ENCODE data around the gene CCDC69. TPM values are rescaled to one million over a fixed set of nuclear protein-coding genes. Genes with fewer than 3 reads are reported as not detected.

CCDC69 gene
- total RNA-seq, 3 donors from 2014 or later: 47.4 to 201 (median 97.0) TPM

DNA sequence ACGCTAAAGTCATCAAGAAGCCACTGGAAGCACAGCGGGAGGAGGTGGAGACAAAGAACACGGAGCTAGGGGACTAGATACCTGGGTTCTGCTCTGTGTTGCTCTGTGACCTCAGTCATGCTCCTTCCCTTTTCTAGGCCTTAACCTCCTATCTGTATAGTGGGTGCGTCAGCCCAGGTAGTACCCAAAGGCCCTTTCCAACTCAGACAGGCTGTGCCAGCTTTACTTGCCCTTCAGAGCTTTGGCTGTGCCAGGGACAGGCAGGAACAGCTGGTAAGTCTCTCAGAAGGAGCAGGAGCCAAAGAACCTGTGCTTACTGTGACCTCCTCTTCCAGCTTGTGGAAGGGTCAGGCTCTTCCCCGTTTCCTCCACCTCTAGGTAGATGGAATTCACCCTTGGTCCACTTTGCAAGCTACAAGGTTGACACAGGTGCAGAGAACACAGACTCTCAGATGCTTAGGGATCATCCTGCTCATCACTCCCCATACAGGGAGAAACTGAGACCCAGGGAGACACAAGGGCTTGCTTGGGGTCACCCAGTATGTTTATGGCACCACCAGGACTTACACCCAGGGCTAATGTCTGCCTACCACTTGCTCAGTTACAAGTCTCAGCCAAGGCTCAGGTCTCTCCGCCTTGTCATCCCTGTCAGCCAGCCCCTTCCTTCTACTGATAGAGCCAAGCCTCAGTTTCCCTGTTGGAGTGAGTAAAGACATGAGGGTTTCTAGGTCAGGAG lies 1.7 kb downstream of the CCDC69 start:
- Histone ChIP-seq H3K27me3 (no peaks in the 10 kb centered on the region), H3K9me3 (no peaks in the 10 kb centered on the region), H3K36me3 (no peaks in the 10 kb centered on the region), H3K4me1 (peaks cover 0 to 5% of the 10 kb centered on the region in 2 donors), H3K4me3 (peak overlapping the region; percentile 64 to 91 (median 83)), H3K27ac (peak overlapping the region; percentile 37 to 74)
- TF ChIP-seq POLR2A (IDR thresholded peaks at IDR 0.05) (no peak), POLR2AphosphoS5 (IDR thresholded peaks at IDR 0.05) (no peak)
- TF ChIP-seq, protein P1, sequence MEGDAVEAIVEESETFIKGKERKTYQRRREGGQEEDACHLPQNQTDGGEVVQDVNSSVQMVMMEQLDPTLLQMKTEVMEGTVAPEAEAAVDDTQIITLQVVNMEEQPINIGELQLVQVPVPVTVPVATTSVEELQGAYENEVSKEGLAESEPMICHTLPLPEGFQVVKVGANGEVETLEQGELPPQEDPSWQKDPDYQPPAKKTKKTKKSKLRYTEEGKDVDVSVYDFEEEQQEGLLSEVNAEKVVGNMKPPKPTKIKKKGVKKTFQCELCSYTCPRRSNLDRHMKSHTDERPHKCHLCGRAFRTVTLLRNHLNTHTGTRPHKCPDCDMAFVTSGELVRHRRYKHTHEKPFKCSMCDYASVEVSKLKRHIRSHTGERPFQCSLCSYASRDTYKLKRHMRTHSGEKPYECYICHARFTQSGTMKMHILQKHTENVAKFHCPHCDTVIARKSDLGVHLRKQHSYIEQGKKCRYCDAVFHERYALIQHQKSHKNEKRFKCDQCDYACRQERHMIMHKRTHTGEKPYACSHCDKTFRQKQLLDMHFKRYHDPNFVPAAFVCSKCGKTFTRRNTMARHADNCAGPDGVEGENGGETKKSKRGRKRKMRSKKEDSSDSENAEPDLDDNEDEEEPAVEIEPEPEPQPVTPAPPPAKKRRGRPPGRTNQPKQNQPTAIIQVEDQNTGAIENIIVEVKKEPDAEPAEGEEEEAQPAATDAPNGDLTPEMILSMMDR (IDR thresholded peaks at IDR 0.05): no peak
- intact Hi-C loops (cut with DNase I; ENCODE audit: low total_unique reads): no loop called here
- DNase-seq (ENCODE audit: low spot score in 2 of 2): no peak

DNA sequence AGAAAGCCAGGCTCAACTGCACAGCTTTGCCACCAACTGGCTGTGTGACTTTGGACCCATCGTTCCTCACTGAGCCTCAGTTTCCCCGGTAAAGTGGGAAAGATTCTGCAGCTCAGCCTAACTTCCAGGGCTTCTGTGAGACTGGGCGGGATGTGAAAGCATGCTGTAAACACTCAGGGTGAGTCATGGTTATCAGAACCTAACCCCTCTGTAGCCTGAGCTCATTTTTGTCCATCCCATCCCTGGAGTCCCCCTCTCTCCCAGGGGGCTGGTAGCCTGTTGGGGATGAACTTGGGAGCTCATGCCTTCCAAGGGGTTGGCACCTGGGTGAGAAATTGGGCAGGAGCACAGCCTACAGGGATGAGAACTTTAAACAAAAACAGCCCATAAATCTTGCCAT lies 2.3 kb downstream of the CCDC69 start:
- Histone ChIP-seq H3K9me3 (no peaks in the 10 kb centered on the region), H3K27me3 (no peaks in the 10 kb centered on the region), H3K27ac (peak overlapping the region; percentile 37 to 74), H3K4me1 (peaks cover 0 to 5% of the 10 kb centered on the region in 2 donors), H3K4me3 (peak overlapping the region in 1 of 3 donors; percentile 83), H3K36me3 (no peaks in the 10 kb centered on the region)
- intact Hi-C loops (cut with DNase I; ENCODE audit: low total_unique reads): no loop called here
- DNase-seq (ENCODE audit: low spot score in 2 of 2): no peak
- TF ChIP-seq POLR2AphosphoS5 (IDR thresholded peaks at IDR 0.05) (no peak), POLR2A (IDR thresholded peaks at IDR 0.05) (no peak)
- TF ChIP-seq, protein P1 (IDR thresholded peaks at IDR 0.05): no peak

DNA sequence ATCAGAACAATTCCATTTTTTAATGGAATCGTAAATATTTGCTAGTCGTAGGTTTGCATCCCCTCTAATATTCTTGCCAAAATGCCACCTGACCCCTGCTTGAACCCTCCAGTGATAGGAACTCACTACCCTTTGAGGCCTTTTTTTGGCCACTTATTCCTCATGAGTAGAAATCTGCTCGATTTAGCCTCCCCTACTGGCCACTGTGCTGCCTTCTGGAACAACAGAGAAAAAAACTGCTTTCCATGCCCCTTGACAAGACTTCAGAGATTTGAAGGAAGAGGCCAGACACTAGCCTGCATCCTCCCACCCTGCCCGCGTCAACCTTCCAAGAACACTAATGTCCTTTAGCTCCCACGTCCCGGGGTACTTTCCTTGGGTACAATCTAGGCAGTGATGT lies 4.1 kb downstream of the CCDC69 start:
- Histone ChIP-seq H3K36me3 (no peaks in the 10 kb centered on the region), H3K4me3 (no peak overlapping the region), H3K27me3 (no peaks in the 10 kb centered on the region), H3K9me3 (no peaks in the 10 kb centered on the region), H3K27ac (no peak overlapping the region), H3K4me1 (peaks cover 0 to 5% of the 10 kb centered on the region in 2 donors)
- no peak for DNase-seq (ENCODE audit: low spot score in 2 of 2)
- TF ChIP-seq, protein P1 (IDR thresholded peaks at IDR 0.05): no peak
- TF ChIP-seq POLR2AphosphoS5 (IDR thresholded peaks at IDR 0.05) (no peak), POLR2A (IDR thresholded peaks at IDR 0.05) (no peak)
- intact Hi-C loops (cut with DNase I; ENCODE audit: low total_unique reads): no loop called here

DNA sequence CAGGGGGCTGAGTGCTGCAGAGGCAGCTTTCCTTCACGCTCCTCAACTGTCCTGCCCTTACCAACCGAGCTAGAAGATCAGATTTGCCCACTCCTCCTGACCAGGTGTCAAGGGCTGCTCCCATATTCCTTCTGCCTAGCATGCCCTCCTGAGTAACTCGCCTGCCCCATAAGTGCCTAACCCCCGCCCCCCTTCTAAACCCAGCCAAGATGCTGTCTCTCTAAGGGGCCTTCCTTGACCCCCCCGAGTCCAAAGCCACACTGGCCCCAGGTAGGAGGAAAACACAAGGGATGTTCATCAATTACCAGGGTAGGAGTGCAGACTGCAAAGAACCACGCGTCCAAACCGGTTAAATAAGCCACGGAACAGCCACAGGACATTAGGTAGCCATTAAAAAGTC lies 4.8 kb downstream of the CCDC69 start:
- H3K27ac ChIP-seq: no peak overlapping the region
- no peaks in the 10 kb centered on the region for H3K36me3 ChIP-seq
- no peaks in the 10 kb centered on the region for H3K27me3 ChIP-seq
- TF ChIP-seq POLR2AphosphoS5 (IDR thresholded peaks at IDR 0.05) (no peak), POLR2A (IDR thresholded peaks at IDR 0.05) (no peak)
- TF ChIP-seq, protein P1 (IDR thresholded peaks at IDR 0.05): no peak
- no peaks in the 10 kb centered on the region for H3K9me3 ChIP-seq
- DNase-seq (ENCODE audit: low spot score in 2 of 2): no peak
- H3K4me1 ChIP-seq: peaks cover 0 to under 1% of the 10 kb centered on the region in 2 donors
- no peak overlapping the region for H3K4me3 ChIP-seq
- intact Hi-C loops (cut with DNase I; ENCODE audit: low total_unique reads): no loop called here

DNA sequence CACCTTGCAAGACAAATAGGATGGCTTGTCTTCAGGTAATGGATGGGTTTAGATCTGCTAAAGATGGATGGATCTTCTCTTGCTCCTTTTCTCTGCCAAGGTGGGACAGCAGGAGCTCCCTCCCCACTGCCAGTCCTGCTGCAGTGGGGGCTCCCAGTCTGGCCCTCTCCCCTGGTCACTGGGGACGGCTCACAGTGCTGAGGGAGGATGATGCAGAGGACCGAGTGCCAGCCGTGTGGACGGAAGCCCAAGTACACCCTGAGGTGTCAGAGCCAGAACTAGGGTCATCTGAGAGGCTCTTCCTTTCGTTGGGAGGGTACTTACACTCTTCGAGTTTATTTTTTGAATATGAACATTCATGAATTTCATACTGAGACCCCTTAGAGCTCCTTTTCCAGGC lies 5.7 kb downstream of the CCDC69 start:
- no peaks in the 10 kb centered on the region for H3K4me1 ChIP-seq
- no peaks in the 10 kb centered on the region for H3K27me3 ChIP-seq
- no peaks in the 10 kb centered on the region for H3K9me3 ChIP-seq
- DNase-seq (ENCODE audit: low spot score in 2 of 2): no peak
- no peak overlapping the region for H3K27ac ChIP-seq
- no peak overlapping the region for H3K4me3 ChIP-seq
- no peaks in the 10 kb centered on the region for H3K36me3 ChIP-seq
- TF ChIP-seq POLR2A (IDR thresholded peaks at IDR 0.05) (no peak), POLR2AphosphoS5 (IDR thresholded peaks at IDR 0.05) (no peak)
- TF ChIP-seq, protein P1 (IDR thresholded peaks at IDR 0.05): no peak
- intact Hi-C loops (cut with DNase I; ENCODE audit: low total_unique reads): no loop called here
